HG02678 (cell line): ENCODE results near the gene CARMIL3.
"Not testable (repeated sequence)": the region's sequence is repeated elsewhere in the genome, so short reads cannot be mapped to it uniquely, and the experiment has no call there.

Source experiments
- ATAC-seq: cut with Tn5 transposase; IDR thresholded peaks from one replicate; pipeline ENCODE4 v1.9.1; 2021; ENCODE audit warnings: mild to moderate bottlenecking, moderate library complexity; ENCODE audit not compliant: unreplicated experiment

Gene CARMIL3

GRCh38 chr14:24038686-24039085 is 13.1 kb upstream of the CARMIL3 start:
- ATAC-seq, result no peak

- no peak for ATAC-seq
Observed at GRCh38 chr14:24040692-24041091, 11.1 kb upstream of the CARMIL3 start.

DNA sequence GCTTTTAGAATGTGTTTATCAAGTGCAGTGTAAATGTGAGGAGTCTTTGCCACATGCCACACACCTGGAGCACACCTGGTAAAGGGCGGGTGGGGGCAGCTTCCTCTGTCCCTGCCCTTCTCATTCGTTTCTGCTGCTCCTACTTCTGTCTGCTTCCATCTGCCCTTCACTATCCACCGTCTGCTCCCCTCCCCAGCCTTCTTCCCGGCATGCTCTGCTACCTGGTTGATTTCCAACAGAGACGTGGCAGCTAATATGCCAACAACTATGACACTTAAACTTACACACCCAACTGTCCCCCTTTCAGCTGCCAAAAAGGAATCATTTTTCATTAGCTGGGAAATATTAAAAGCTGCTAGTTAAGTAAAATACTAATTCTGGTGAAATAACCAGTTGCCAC is 9.1 kb upstream of the CARMIL3 start:
- no peak for ATAC-seq

DNA sequence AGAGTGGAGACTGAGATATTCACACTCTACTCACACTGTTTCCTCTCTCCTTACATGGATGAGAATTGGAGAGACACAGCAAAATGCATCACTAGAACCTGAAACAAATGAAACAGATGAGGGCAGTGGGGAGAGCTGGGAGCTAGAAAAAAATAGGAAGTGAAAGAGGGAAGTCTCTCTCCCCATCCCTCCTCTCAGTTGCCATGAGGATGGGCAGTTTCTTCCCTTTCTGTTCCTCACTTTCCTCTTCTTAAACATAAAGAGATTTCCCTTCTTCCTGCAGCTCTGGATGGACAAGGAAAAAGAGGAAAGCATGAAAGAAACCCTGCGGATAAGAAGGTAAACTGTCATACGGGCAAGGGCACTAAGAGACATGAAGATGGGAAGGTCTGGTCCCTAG is 2.8 kb upstream of the CARMIL3 start:
- ATAC-seq, result not testable (repeated sequence)

DNA sequence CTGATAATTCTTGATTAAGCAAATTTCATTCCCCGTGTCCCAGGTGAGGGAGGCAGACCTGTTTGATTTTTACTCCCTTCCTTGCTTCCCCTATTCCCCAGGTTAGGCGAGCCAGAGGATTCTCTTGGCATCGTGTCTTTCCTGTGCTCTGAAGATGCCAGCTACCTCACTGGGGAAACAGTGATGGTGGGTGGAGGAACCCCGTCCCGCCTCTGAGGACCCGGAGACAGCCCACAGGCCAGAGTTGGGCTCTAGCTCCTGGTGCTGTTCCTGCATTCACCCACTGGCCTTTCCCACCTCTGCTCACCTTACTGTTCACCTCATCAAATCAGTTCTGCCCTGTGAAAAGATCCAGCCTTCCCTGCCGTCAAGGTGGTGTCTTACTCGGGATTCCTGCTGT is 1.1 kb upstream of the CARMIL3 start:
- not testable (repeated sequence) for ATAC-seq

GRCh38 chr14:24051176-24051788 is 527 bp upstream of the CARMIL3 start:
- ATAC-seq, result no peak

GRCh38 chr14:24052656-24053547 is 1.1 kb downstream of the CARMIL3 start:
- ATAC-seq, result no peak

GRCh38 chr14:24053548-24054323 is 1.9 kb downstream of the CARMIL3 start:
- ATAC-seq, result no peak

GRCh38 chr14:24054324-24054641 is 2.5 kb downstream of the CARMIL3 start:
- no peak for ATAC-seq

DNA sequence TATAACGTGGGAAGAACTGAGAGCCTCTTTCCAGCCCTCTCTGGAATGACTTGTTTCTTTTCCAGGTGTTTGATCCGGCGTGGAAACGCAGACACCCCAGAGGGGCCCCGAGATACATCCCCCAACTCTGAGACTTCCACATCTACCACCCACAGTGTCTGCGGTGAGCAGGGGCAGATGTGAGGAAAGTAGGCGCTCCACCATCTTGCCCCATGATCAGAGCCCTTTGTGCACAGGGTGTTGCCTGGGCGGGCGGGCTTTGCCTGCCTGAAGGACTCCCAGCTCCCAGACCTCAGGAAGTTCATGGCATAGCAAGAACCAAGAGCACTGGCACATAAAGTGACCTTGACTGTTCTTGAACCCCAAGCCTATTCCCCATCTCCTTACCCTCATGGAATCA is 2.8 kb downstream of the CARMIL3 start:
- ATAC-seq, result no peak

- ATAC-seq, result no peak
Observed at GRCh38 chr14:24055971-24056799, 4.4 kb downstream of the CARMIL3 start.

DNA sequence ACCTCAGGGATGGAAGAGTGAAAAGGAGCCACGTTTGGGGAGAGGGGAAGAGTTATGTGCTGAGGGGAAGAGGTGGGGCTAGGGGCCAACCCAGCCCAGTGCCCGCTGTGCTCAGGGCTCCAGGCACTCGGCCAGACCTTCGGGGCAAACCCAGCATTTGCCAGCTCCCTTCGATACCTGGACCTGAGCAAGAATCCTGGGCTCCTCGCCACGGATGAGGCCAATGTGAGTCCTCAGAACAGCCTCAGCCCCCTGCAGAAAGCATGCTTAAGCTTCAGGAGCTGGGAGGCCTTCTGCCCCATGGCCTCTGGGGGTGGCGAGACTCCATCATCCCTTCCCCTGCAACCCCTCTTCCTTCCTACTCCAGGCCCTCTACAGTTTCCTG is 5.0 kb downstream of the CARMIL3 start:
- ATAC-seq, result no peak

DNA sequence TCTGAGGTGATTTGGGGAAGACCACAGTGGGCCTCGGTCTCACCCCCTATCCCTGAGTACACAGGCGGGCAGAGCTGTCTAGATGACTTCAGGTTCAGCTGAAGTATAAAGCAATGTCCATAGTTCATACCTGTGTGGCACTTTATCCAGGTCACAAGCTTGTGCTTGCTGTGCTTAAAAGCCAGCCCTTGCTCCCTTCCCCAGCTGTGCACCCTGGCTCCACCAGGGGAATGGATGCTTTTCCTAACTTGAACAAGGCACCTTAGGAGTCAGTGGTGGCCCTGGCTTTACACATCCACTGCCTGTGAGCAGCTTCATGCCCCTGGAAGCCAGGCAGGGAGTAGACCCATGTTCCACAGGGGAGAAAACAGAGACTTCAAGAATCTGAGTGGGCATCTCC is 5.5 kb downstream of the CARMIL3 start:
- no peak for ATAC-seq

- ATAC-seq, result no peak
Observed at GRCh38 chr14:24057867-24058259, 6.1 kb downstream of the CARMIL3 start.

GRCh38 chr14:24058260-24058950 is 6.6 kb downstream of the CARMIL3 start:
- no peak for ATAC-seq

- no peak for ATAC-seq
Observed at GRCh38 chr14:24058951-24059475, 7.2 kb downstream of the CARMIL3 start.

GRCh38 chr14:24059841-24060388 is 8.1 kb downstream of the CARMIL3 start:
- ATAC-seq, result no peak

- no peak for ATAC-seq
Observed at GRCh38 chr14:24060443-24060842, 8.6 kb downstream of the CARMIL3 start.

DNA sequence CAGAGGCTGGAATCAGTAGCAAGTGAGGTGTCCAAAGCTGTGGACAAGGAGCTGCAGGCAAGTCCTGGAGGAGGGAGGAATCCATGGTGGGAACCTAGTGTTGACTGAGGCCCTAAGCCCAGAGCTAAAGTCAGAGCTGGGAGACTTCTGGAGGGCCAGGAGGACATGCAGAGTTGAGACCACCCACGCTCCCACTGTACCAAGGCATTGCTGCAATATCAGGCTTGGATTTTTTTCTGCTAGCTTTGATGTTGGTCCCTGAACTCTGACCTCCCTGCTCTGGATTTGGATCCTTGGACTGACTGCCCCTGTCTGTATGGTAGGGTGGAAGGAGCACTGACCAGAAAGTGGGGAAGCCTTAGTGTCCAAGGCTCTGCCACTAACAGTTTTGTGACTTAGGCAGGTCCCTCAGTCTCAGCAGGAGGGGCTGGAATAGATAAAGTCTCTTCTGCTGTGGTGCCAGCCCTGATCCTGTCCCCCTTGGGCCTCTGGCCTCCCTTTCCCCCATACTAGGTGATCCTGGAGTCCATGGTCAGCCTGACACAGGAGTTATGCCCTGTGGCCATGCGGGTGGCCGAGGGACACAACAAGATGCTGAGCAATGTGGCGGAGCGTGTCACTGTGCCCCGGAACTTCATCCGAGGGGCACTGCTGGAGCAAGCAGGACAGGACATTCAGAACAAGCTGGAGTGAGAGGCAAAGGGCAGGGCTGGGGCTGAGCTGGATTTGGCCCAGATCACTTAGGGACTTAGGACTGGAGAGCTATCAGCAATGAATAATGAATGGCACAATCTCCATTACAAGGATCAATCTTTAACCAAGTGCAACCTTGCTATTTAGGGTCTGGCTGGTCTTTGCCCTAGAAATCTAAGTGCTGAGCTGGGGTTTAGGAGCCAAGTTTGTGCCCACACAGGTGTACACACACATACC is 9.4 kb downstream of the CARMIL3 start:
- no peak for ATAC-seq
